ENCODE data around the gene PIK3C2B.
A peak's percentile ranks its signal among the peaks of the same experiment; 100 is the strongest.

The PIK3C2B gene

DNA sequence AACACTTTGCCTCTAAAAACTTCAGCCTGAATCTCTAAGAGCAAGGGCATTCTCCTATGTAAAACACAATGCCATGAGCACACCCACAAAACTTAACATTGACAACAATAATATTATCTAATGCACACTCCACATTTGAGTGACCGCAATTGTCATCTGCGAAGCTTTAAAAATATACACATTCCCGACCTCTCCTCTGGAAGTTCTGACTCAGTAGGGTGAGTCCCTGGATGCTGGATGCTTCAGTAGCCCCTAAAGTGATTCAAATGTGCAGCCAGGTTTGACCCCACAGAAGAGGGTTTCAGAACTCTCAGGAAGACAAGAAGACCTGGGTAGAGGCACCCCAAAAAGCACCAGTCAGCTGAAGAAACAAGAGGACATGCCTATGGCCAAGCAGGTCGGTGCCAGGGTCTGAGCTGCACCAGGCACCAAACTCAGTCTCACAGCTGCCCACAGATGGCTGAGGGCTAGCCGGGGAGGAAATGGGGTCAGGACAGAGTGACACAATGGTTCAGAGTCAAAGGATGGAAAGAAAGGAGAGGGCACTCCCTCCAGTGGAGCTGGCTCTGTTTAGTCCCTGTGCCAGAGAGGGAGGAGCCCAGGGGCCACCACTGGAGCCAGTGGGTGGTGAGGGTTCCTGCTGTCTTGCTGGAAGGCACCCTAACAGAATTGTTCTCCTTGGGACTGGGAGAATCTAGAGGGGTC is 17.4 kb downstream of the PIK3C2B start:
- DNase-seq: no peak

GRCh38 chr1:204476563-204476962 is 18.0 kb downstream of the PIK3C2B start:
- no peak for DNase-seq

GRCh38 chr1:204475656-204476432 is 18.8 kb downstream of the PIK3C2B start:
- no peak for DNase-seq

- DNase-seq: no peak
Measured at GRCh38 chr1:204473400-204473965, 21.1 kb downstream of the PIK3C2B start.

GRCh38 chr1:204472660-204473059 is 21.9 kb downstream of the PIK3C2B start:
- no peak for DNase-seq

- DNase-seq: no peak
Measured at GRCh38 chr1:204471687-204472086, 22.9 kb downstream of the PIK3C2B start.

- no peak for DNase-seq
Measured at GRCh38 chr1:204469304-204469703, 25.3 kb downstream of the PIK3C2B start.

DNA sequence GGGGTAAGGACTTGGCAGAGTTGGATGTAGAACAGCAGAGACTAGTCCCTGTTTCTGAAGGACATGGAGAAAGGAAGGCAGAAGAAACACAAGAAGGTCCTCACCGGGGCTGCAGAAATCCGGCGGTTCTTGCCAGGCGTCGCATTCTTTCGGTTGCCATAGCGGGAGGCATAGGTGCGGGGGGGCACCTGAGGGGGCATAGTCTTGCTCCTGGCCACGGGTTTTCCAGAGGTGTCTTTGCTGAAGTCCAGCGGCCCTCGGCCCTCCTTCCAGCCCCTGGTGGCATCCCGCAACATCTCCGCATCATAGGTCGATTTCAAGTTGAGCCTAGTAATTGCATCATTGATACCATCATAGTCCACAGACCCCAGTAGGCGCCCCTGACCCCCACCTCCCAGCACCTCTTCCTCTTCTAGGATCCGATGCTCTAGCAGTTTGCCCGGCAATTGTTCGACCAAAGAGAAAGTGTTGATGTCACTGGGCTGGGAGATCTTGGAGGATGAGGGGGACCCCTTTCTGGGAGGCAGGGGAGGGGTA is 25.8 kb downstream of the PIK3C2B start:
- DNase-seq: no peak

DNA sequence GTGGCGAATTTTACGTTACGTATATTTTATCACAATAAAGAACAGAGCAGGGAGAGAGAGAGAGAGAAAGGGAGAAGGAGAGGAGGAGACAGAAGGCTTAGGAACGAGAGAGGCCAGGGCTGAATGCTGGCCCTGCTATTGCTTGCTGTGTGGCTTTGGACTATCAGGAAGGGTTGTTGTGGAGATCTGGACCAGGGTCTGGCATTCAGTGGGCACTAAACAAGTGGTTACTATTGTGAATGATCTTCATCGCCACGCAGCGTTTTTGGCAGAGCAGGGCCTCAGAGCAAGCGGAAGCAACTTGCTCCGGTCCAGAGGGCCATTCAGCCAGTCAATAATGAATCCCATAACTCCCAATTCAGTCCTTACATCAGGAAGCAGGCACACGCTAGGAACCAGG is 26.4 kb downstream of the PIK3C2B start:
- DNase-seq: no peak

- no peak for DNase-seq
Measured at GRCh38 chr1:204466416-204467405, 27.9 kb downstream of the PIK3C2B start.

GRCh38 chr1:204465546-204466415 is 28.8 kb downstream of the PIK3C2B start:
- no peak for DNase-seq

- no peak for DNase-seq
Measured at GRCh38 chr1:204464701-204465100, 29.9 kb downstream of the PIK3C2B start.

GRCh38 chr1:204464187-204464631 is 30.4 kb downstream of the PIK3C2B start:
- no peak for DNase-seq

- no peak for DNase-seq
Measured at GRCh38 chr1:204463125-204464060, 31.2 kb downstream of the PIK3C2B start.

DNA sequence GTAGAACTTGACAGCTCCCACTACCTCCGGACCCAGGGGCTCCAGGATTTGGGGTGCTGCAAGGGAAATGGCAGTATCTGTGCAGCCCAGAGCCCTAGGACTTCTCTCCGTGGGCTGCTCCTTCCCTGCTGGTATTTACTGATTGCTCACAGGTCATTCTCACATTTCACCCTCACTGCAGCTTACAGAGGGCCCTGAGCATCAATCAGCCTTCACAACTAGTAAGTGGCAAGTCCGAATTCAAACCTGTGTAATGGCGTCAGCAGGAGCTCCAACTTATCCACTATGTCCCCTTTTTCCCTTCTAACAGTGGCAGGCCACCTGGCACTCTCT is 32.4 kb downstream of the PIK3C2B start:
- no peak for DNase-seq

GRCh38 chr1:204461331-204462228 is 33.0 kb downstream of the PIK3C2B start:
- peak; percentile 41 for DNase-seq

GRCh38 chr1:204460346-204460745 is 34.3 kb downstream of the PIK3C2B start:
- no peak for DNase-seq

DNA sequence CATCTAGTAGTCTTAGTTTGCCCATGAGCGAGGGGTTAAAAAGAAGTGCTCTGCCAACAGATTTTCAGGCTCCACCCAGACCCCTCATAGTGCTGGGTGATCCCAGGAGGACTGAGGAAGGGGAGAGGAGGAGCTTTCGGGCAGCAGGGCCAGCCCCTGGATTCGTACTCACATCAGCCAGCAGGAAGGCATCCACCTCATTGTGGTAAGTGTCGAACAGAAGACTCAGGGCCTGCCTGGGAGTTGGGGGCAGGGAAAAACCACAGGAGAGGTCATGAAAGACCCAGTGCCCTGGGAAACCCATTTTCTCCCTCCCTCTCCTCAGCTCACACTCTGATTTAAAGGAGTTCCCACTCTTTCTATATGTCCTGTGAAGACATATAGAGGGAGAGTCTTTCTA is 34.9 kb downstream of the PIK3C2B start:
- no peak for DNase-seq

- DNase-seq: no peak
Measured at GRCh38 chr1:204457666-204458065, 36.9 kb downstream of the PIK3C2B start.

Measured in stimulated activated naive CD4-positive, alpha-beta T cell treated with Interleukin-2 at 50 U/mL for 16 hours (primary cell).